Psoas muscle (tissue), 8 donors: ENCODE results near the gene RBFOX2. TPM values are rescaled to one million over a fixed set of nuclear protein-coding genes. Genes with fewer than 3 reads are reported as not detected.
"Not testable (repeated sequence)": the region's sequence is repeated elsewhere in the genome, so short reads cannot be mapped to it uniquely, and the experiment has no call there.

Experiments
- ATAC-seq, 4 donors: fragments of 200-7000 bp; cut with Tn5 transposase; one replicate each; pipeline ENCODE4 v1.9.1; 2020; ENCODE audit warnings: moderate library complexity in 3 of 4, mild to moderate bottlenecking in 2 of 4
- DNase-seq, 2 donors: peaks; one replicate each; pipeline ENCODE4 v3.0.0-alpha.2; 2020
- H3K27ac ChIP-seq: fragments of 200-600 bp; one replicate; pipeline ENCODE4 v1.8.0; 2022
- H3K27me3 ChIP-seq, 3 donors: fragments of 200-600 bp in 1 of 3; one replicate each; pipeline versions ENCODE4 v1.6.1 to v1.8.0; 2013 to 2022; ENCODE audit warnings: low read length in 2 of 3, mild to moderate bottlenecking in 2 of 3, moderate library complexity in 1 of 3; ENCODE audit not compliant: insufficient read depth in 3 of 3
- H3K36me3 ChIP-seq, 2 donors: fragments of 200-600 bp in 1 of 2; one replicate each; pipeline versions ENCODE4 v1.6.1 to v1.8.0; 2013 to 2022; ENCODE audit warnings: low read depth in 1 of 2, mild to moderate bottlenecking in 1 of 2, moderate library complexity in 1 of 2; ENCODE audit not compliant: insufficient read depth in 1 of 2
- H3K4me1 ChIP-seq: fragments of 200-600 bp; one replicate; pipeline ENCODE4 v1.8.0; 2022
- H3K4me3 ChIP-seq: fragments of 200-600 bp; one replicate; pipeline ENCODE4 v1.8.0; 2022; ENCODE audit warnings: mild to moderate bottlenecking
- H3K9me3 ChIP-seq: fragments of 200-600 bp; one replicate; pipeline ENCODE4 v1.8.0; 2022
- CTCF ChIP-seq: fragments of 200-600 bp; IDR thresholded peaks from one replicate; pipeline ENCODE4 v1.8.0; 2022; ENCODE audit warnings: antibody characterized with exemption
- WGBS, 3 donors: extraction: QIAGEN DNeasy Blood & Tissue Kit; methylation state at CpG; one replicate each; pipeline versions ENCODE4 v1.1.6 to v1.1.7; 2013; 5-methylcytosine and 5-hydroxymethylcytosine counted together
- intact Hi-C, 2 donors: fragments of 100-400 bp; cut with DNase I; formaldehyde crosslinking; loops; one replicate each; pipeline versions ENCODE4 v1.11.0 to v1.14.2; 2022
- polyA plus RNA-seq, 3 donors: library from polyadenylated mRNA; stranded (reverse); fragments of 200-250 nt; gene quantifications; one replicate each; pipeline ENCODE4 v1.2.3, GENCODE V29; 2013
- total RNA-seq, 4 donors: library from RNA; stranded (reverse); fragmentation: NEBNext Ultra II Directional in 2 of 4; extraction: Animal tissue kit (Norgen Biotek cat#: 25700) in 2 of 4; gene quantifications; one replicate each; pipeline versions ENCODE4 v1.2.1 to v1.2.4, GENCODE V29; 2021 to 2023
- donor health status: healthy with polysubstance abuse.
- donor health status: DM: no; HTN: no; CAD: no; lungs with moderate emphysema.
- donor health status: Bipolar disorder and iron deficiency.
- donor health status: healthy.
- donor health status: DM: yes; HTN: yes; CAD: no.
- donor health status: DM: no; HTN: no; CAD: no.
- donor health status: DM: no; HTN: no; CAD: no.
- donor health status: DM: yes; HTN: yes; CAD: no.

The RBFOX2 gene
- total and polyA plus RNA-seq, 7 donors, result 7.7 to 50.4 (median 28.4) TPM

GRCh38 chr22:35797411-35797810, 231.2 kb downstream of the RBFOX2 start:
- 50 to 70% (median 55%) methylated on average over 4 of the region's 4 CpGs for WGBS, 3 donors
- peak in 1 of 4 donors; percentile 21 for ATAC-seq
- no peak for DNase-seq
- no peaks in the 10 kb centered on the region for H3K9me3 ChIP-seq
- H3K4me1 ChIP-seq, result peaks cover 27% of the 10 kb centered on the region
- no peak overlapping the region for H3K4me3 ChIP-seq
- TF ChIP-seq CTCF, result no peak
- H3K36me3 ChIP-seq, result no peaks in the 10 kb centered on the region
- intact Hi-C loops, result no loop called here
- H3K27me3 ChIP-seq, result no peaks in the 10 kb centered on the region
- H3K27ac ChIP-seq, result peak overlapping the region; percentile 5

- Histone ChIP-seq H3K4me1 (peaks cover 16% of the 10 kb centered on the region), H3K27ac (no peak overlapping the region), H3K9me3 (no peaks in the 10 kb centered on the region), H3K27me3 (no peaks in the 10 kb centered on the region), H3K4me3 (no peak overlapping the region), H3K36me3 (no peaks in the 10 kb centered on the region)
- DNase-seq, result no peak
- ATAC-seq, result no peak
- 79 to 84% (median 83%) methylated on average over 1 of the region's 1 CpG for WGBS, 3 donors
- TF ChIP-seq CTCF, result no peak
- intact Hi-C loops, result no loop called here
Observed at GRCh38 chr22:35795476-35795875, 233.1 kb downstream of the RBFOX2 start.

- intact Hi-C loops, result no loop called here
- 83 to 89% (median 89%) methylated on average over 4 of the region's 4 CpGs for WGBS, 3 donors
- H3K4me1 ChIP-seq, result peaks cover 4% of the 10 kb centered on the region
Observed at GRCh38 chr22:35792506-35792905, 236.1 kb downstream of the RBFOX2 start.

GRCh38 chr22:35791788-35792187, 236.8 kb downstream of the RBFOX2 start:
- WGBS, 3 donors, result 83 to 96% (median 89%) methylated on average over 2 of the region's 2 CpGs
- intact Hi-C loops, H3K27ac ChIP-seq: not testable (repeated sequence)

More at GRCh38 chr22:35792506-35792905, 236.1 kb downstream of the RBFOX2 start:
- Histone ChIP-seq H3K36me3 (no peaks in the 10 kb centered on the region), H3K27ac (peak overlapping the region; percentile 2), H3K4me3 (no peak overlapping the region), H3K27me3 (no peaks in the 10 kb centered on the region), H3K9me3 (no peaks in the 10 kb centered on the region)
- TF ChIP-seq CTCF, result no peak
- ATAC-seq (no peak), DNase-seq (no peak)

GRCh38 chr22:35785181-35785923, 243.3 kb downstream of the RBFOX2 start:
- H3K36me3 ChIP-seq, result peaks cover 0 to 10% of the 10 kb centered on the region in 2 donors
- no peaks in the 10 kb centered on the region for H3K9me3 ChIP-seq
- no peak overlapping the region for H3K4me3 ChIP-seq
- DNase-seq (no peak), ATAC-seq (peak; percentile 37 to 75 (median 58))
- WGBS, 3 donors, result 23 to 32% (median 24%) methylated on average over 4 of the region's 4 CpGs
- H3K27me3 ChIP-seq, result no peaks in the 10 kb centered on the region
- intact Hi-C loops, result loop anchor here (5.0 kb wide), 2 partner anchors 47 to 52 kb away; no protein-coding TSS in a partner anchor
- TF ChIP-seq CTCF, result no peak
- H3K27ac ChIP-seq, result peak overlapping the region; percentile 65
- H3K4me1 ChIP-seq, result peaks cover 59% of the 10 kb centered on the region

More at GRCh38 chr22:35791788-35792187, 236.8 kb downstream of the RBFOX2 start:
- not testable (repeated sequence) for H3K9me3 ChIP-seq, H3K4me1 ChIP-seq, H3K4me3 ChIP-seq, H3K27me3 ChIP-seq, DNase-seq, H3K36me3 ChIP-seq, ATAC-seq
